GM12892 (cell line): ENCODE data around the gene BSCL2.
"Not testable (repeated sequence)": the region's sequence is repeated elsewhere in the genome, so short reads cannot be mapped to it uniquely, and the experiment has no call there.

Source experiments
- DNase-seq: peaks from one replicate; pipeline ENCODE4 v3.0.0; 2011; ENCODE audit not compliant: insufficient read length
- FAIRE-seq: peaks from 2 replicates; lab custom pipeline; 2011; peaks lifted over from hg19 to GRCh38; lab: Jason Lieb, UNC
- POLR2A ChIP-seq: IDR thresholded peaks from 2 replicates; pipeline ENCODE4 v1.6.1; 2011; ENCODE audit warnings: low read depth, low read length, control low read depth
- POLR2AphosphoS5 ChIP-seq: IDR thresholded peaks from 2 replicates; pipeline ENCODE4 v1.6.1; 2011; ENCODE audit warnings: low read depth, low read length, control low read depth
- TAF1 ChIP-seq: IDR thresholded peaks from 2 replicates; pipeline ENCODE4 v1.6.1; 2011; ENCODE audit warnings: low read depth, mild to moderate bottlenecking, control low read depth, low read length, borderline replicate concordance

BSCL2 gene

DNA sequence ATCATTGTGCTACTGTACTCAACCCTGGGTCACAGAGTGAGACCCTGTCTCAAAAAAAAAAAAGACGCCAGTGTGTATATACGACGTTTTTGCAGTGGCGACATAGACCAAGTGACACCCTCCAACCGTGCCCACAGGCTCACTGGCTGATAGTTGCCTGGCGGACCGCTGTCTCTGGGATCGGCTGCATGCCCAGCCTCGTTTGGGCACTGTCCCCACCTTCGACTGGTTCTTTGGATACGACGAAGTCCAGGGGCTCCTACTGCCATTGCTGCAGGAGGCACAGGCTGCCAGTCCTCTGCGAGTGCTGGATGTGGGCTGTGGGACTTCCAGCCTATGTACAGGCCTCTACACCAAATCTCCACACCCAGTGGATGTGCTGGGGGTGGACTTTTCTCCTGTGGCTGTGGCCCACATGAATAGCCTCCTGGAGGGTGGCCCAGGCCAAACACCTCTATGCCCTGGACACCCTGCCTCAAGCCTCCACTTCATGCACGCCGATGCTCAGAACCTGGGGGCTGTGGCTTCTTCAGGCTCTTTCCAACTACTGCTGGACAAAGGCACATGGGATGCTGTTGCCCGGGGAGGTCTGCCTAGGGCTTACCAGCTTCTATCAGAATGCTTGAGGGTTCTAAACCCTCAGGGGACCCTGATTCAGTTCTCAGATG lies 40.8 kb downstream of the BSCL2 start:
- FAIRE-seq: no peak
- peak; percentile 69 for TF ChIP-seq POLR2AphosphoS5
- TF ChIP-seq POLR2A: peak; percentile 37
- no peak for TF ChIP-seq TAF1
- no peak for DNase-seq

DNA sequence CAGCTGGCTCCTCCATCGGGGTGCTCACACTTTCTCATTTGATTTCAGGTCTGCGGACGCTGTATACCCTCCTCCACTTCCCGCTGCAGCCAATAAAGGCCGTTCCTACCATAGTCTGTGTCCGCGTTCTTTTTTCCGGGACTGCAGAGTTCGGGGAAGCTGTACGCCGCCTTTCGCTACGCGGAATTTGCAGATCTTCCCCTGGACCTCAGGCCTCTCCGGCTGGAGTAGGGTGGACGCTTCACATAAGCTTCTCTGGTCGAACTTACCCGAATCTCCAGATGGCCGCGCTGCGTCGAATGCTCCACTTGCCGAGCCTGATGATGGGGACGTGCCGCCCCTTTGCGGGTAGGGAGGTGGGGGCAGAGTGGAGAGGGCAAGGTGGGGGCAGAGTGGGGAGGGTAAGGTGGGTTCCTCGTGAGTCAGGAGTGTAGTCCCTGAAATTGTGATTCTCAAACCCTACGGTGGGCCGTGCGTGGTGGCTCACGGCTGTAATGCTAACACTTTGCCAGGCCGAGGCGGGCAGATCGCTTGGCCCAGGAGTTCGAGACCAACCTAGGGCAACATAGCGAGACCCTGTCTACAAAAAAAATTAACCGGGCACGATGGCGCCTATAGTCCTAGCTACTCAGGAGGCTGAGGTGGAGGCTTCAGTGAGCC lies 41.5 kb downstream of the BSCL2 start:
- no peak; the same call in 1 of the 2 replicates for TF ChIP-seq POLR2AphosphoS5
- no peak for TF ChIP-seq POLR2A
- peak; percentile 53; the same call in 1 of the 2 replicates for TF ChIP-seq TAF1
- peak; percentile 21 for FAIRE-seq
- DNase-seq: no peak

DNA sequence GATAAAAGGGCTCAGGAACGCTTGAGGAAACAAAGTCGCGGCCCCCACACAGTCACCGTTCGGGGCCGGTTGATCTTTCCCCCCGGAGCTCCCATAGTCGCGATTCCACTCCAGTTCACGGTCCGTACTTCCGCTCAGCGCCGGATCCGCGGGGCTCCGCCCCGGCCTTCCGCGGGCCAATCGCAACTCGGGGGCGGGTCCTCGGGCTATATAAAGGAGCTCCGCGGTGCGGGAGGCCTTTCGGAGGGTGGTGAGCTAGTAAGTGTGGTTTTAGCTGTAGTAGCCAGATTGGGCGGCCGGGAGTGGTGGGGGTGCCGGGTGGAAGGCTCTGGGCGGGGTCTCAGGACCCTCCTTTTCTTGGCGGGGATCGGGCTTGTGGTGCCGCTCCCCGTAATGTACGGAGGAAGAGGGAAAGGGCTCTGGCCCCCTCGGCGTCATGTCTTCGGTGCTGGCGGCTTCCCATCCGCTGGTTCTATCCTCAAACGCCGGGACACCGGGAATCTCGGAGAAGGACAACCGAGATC lies 42.1 kb downstream of the BSCL2 start, which contains the start of the genes C11orf98 and CSKMT:
C11orf98 (minus strand) TSS at position 136 of the 524 bp plus-strand sequence; CDS start at position 95, 41 bp downstream.
CSKMT (plus strand) TSS at position 238 of the 524 bp plus-strand sequence. CDS start 568 bp downstream, outside the sequence.
- peak; percentile 98 for TF ChIP-seq TAF1
- TF ChIP-seq POLR2AphosphoS5: peak; percentile 99
- peak; percentile 99 for TF ChIP-seq POLR2A
- DNase-seq: peak; percentile 93
- peak; percentile 85 for FAIRE-seq

DNA sequence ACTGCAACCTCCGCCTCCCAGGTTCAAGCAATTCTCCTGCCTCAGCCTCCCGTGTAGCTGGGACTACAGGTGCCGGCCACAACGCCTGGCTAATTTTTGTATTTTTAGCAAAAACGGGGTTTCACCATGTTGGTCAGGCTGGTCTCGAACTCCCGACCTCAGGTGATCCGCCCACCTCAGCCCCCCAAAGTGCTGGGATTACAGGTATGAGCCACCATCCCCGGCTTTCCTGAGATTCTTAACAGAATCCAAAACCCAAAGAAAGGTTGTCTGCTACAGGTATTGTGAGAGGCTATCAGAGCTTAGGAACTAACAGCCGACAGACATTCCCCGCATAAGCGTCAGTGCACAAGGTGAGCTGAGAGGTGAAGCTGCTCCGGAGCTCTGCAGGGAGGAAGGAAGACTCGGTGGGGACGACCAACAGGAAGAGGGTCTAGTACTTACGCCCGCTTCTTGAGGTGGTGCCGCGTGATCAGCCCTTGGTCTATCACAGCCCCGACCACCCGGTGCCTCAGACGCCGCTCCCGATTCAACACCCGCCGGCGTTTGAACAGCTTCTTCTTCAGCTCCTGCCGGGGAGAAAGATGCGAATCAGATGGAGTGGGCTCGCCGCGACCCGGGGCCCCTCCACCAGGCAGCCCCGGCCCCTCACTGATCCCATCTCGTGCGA lies 42.7 kb downstream of the BSCL2 start:
- no peak for TF ChIP-seq POLR2A
- TF ChIP-seq TAF1: peak; percentile 50; the same call in 1 of the 2 replicates
- no peak for TF ChIP-seq POLR2AphosphoS5
- peak; percentile 38 for FAIRE-seq
- DNase-seq: peak; percentile 53

DNA sequence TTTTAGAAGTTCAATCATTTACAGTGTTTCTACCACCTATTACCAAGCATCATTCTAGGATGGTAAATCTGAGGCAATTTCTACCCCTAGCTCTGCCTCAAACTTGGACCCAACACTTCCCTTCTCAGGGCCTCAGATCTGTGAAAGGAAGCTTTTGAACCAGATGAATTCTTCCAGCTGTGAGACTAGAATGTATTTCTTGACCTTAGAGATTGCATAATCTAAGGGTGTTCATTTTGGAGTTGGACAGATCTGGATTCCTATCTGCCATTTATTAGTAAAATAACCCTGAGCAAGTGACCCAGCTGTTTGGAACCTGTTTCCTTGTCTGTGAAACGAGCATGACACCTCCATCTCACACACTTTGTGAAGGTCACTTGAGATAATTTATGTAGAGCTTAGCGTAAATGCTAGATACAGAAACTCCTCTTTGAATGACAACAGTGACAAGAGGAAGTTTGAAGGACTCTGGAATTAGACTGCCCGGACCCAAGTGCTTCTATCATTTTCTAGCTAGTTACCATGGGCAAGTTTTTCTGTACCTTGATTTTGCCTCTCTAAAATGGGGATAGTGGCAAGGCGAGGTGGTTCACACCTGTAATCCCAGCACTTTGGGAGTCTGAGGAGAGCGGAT lies 50.3 kb downstream of the BSCL2 start:
- FAIRE-seq: no peak
- no peak for DNase-seq

DNA sequence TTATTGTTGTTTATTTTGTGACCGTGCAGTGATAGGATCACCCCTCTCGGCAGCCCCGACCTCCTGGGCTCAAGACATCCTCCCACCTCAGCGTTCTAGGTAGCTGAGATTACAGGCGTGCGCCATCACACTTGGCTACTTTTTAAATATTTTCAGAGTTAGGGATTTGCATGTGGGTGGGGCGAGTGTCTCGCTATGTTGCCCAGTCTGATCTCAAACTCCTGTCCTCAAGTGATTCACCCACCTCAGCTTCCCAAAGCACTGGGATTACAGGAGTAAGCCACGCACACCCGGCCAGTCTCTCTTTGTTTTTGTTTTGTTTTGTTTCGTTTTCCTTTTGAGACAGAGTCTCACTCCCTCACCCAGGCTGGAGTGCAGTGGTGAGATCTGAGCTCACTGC lies 52.9 kb downstream of the BSCL2 start:
- DNase-seq: no peak
- peak; percentile 50 for FAIRE-seq
- TF ChIP-seq POLR2AphosphoS5 (no peak), TAF1 (no peak), POLR2A (no peak)

More for the DNA sequence above, 50.3 kb downstream of the BSCL2 start:
- no peak for TF ChIP-seq POLR2AphosphoS5
- TF ChIP-seq POLR2A: no peak
- TF ChIP-seq TAF1: no peak

DNA sequence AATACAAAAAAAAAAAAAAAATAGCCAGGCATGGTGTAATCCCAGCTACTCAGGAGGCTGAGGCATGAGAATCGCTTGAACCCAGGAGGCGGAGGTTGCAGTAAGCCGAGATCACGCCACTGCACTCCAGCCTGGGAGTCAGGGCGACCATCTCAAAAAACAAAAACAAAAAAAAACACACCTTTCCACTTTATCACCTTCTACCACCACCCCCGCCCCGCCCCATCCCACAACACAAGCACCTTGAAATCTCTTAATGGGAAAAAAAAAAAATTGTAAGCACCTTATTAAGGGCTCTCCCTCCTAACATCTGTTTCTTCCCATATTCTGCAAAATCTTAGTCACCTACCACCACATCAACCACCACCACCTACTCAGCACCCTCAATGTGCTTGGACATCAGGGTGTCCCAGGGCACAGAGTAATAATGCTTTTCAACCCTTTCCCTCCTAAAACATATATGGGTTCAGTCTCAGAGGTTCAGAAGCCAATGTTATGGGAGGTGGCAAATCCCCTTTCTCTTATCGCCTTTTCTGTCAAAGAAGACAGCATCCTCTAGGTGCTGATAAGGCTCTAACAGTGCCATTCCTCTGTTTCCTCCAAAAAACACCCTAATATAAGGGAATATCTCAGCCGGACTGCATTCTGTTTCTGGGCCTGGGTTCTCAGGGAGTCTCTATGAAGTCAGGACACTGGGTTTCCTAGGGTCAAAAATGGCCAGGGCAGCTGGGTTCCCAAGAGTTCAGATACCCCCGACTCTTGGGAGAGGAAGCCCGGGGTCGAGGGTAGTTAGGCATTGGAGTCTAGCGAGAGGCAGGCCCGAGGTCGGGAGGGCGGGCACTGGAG lies 54.8 kb downstream of the BSCL2 start:
- TF ChIP-seq TAF1 (no peak), POLR2AphosphoS5 (no peak), POLR2A (no peak)
- DNase-seq: no peak
- peak; percentile 62 for FAIRE-seq

DNA sequence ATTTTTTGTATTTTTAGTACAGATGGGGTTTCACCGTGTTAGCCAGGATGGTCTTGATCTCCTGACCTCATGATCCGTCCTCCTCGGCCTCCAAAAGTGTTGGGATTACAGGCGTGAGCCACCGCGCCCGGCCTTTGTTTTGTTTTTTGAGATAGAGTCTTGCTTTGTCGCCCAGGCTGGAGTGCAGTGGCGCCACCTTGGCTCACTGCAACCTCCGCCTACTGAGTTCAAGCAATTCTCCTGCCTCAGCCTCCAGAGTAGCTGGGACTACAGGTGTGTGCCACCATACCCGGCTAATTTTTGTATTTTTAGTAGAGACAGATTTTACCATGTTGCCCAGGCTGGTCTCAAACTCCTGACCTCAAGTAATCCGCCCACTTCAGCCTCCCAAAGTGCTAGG lies 56.9 kb downstream of the BSCL2 start:
- not testable (repeated sequence) for FAIRE-seq, DNase-seq

DNA sequence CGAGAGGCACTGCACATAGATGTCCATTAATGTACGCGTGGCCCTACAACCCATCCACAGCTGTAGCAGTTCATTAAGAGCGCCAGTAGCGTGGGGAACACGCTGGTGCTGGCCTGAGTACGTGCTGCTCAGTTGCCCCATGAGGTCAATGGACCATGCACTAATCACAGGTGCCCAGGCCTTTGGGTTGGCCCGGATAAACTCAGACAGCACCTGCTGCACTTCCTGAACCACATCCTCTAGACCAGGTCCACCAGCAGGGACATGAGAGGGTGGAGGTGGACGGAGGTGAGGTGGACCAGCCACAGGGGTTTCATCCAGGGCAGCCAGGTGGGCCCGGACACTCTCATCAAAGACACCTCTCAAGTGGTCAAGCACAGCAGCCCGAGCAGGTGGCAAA lies 57.7 kb downstream of the BSCL2 start:
- TF ChIP-seq POLR2A: no peak
- no peak for TF ChIP-seq POLR2AphosphoS5
- no peak for TF ChIP-seq TAF1
- DNase-seq: no peak
- FAIRE-seq: no peak

DNA sequence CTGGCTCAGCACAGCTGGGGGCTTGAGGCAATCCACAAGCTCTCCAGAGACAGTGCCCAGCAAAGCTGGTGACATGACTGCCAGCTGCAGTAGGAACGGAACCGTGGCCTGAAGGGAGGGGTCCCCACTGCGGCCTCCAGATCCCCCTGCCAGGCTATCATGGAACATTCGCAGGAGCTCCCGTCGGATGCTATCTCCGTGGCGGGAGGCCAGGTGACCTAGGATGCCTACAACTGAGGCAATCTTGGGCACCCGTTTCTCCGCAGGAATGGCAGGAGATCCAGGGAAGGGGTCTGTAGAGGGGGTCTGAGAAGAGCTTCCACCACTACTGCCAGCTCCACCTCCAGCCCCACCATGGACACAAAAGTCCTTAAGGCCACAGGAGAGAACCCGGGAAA lies 58.3 kb downstream of the BSCL2 start:
- no peak for DNase-seq
- TF ChIP-seq TAF1 (no peak), POLR2A (no peak), POLR2AphosphoS5 (no peak)
- FAIRE-seq: no peak
